ENCODE results near the gene PBXIP1. TPM values are rescaled to one million over a fixed set of nuclear protein-coding genes. Genes with fewer than 3 reads are reported as not detected.

Gene PBXIP1
- total and polyA plus RNA-seq, 2 of the 13 experiments (the other 11 are each of a cell fraction or from before 2014, with no cell fraction given) = 16.3 to 31.9 TPM

- TF ChIP-seq, protein P1, sequence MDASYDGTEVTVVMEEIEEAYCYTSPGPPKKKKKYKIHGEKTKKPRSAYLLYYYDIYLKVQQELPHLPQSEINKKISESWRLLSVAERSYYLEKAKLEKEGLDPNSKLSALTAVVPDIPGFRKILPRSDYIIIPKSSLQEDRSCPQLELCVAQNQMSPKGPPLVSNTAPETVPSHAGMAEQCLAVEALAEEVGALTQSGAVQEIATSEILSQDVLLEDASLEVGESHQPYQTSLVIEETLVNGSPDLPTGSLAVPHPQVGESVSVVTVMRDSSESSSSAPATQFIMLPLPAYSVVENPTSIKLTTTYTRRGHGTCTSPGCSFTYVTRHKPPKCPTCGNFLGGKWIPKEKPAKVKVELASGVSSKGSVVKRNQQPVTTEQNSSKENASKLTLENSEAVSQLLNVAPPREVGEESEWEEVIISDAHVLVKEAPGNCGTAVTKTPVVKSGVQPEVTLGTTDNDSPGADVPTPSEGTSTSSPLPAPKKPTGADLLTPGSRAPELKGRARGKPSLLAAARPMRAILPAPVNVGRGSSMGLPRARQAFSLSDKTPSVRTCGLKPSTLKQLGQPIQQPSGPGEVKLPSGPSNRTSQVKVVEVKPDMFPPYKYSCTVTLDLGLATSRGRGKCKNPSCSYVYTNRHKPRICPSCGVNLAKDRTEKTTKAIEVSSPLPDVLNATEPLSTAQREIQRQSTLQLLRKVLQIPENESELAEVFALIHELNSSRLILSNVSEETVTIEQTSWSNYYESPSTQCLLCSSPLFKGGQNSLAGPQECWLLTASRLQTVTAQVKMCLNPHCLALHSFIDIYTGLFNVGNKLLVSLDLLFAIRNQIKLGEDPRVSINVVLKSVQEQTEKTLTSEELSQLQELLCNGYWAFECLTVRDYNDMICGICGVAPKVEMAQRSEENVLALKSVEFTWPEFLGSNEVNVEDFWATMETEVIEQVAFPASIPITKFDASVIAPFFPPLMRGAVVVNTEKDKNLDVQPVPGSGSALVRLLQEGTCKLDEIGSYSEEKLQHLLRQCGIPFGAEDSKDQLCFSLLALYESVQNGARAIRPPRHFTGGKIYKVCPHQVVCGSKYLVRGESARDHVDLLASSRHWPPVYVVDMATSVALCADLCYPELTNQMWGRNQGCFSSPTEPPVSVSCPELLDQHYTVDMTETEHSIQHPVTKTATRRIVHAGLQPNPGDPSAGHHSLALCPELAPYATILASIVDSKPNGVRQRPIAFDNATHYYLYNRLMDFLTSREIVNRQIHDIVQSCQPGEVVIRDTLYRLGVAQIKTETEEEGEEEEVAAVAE (CRISPR knock-in tag; IDR thresholded peaks at IDR 0.05; ENCODE audit: borderline replicate concordance) = no peak
- TF ChIP-seq, protein P2, sequence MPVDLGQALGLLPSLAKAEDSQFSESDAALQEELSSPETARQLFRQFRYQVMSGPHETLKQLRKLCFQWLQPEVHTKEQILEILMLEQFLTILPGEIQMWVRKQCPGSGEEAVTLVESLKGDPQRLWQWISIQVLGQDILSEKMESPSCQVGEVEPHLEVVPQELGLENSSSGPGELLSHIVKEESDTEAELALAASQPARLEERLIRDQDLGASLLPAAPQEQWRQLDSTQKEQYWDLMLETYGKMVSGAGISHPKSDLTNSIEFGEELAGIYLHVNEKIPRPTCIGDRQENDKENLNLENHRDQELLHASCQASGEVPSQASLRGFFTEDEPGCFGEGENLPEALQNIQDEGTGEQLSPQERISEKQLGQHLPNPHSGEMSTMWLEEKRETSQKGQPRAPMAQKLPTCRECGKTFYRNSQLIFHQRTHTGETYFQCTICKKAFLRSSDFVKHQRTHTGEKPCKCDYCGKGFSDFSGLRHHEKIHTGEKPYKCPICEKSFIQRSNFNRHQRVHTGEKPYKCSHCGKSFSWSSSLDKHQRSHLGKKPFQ (CRISPR knock-in tag; IDR thresholded peaks at IDR 0.05; ENCODE audit: insufficient replicate concordance) = no peak
- TF ChIP-seq GABPB1 (CRISPR knock-in tag; IDR thresholded peaks at IDR 0.05) (peak; percentile 88), MAF1 (CRISPR knock-in tag; IDR thresholded peaks at IDR 0.05; ENCODE audit: borderline replicate concordance) (no peak), ZNF530 (CRISPR knock-in tag; IDR thresholded peaks at IDR 0.05; ENCODE audit: low read depth) (no peak), NPAS2 (CRISPR knock-in tag; IDR thresholded peaks at IDR 0.05; ENCODE audit: borderline replicate concordance) (no peak), ZNF260 (CRISPR knock-in tag; IDR thresholded peaks at IDR 0.05; ENCODE audit: borderline replicate concordance, low read depth) (no peak), PCBP2 (optimal IDR thresholded peaks at IDR 0.05; ENCODE audit: low read depth, low read length, poor library complexity, severe bottlenecking) (no peak), DMAP1 (CRISPR knock-in tag; IDR thresholded peaks at IDR 0.05) (peak; percentile 80), MYC (CRISPR knock-in tag; IDR thresholded peaks at IDR 0.05; ENCODE audit: borderline replicate concordance) (peak; percentile 89), MATR3 (CRISPR knock-in tag; IDR thresholded peaks at IDR 0.05) (no peak), FOXM1 (CRISPR knock-in tag; IDR thresholded peaks at IDR 0.05) (no peak)
- TF ChIP-seq, protein P3, sequence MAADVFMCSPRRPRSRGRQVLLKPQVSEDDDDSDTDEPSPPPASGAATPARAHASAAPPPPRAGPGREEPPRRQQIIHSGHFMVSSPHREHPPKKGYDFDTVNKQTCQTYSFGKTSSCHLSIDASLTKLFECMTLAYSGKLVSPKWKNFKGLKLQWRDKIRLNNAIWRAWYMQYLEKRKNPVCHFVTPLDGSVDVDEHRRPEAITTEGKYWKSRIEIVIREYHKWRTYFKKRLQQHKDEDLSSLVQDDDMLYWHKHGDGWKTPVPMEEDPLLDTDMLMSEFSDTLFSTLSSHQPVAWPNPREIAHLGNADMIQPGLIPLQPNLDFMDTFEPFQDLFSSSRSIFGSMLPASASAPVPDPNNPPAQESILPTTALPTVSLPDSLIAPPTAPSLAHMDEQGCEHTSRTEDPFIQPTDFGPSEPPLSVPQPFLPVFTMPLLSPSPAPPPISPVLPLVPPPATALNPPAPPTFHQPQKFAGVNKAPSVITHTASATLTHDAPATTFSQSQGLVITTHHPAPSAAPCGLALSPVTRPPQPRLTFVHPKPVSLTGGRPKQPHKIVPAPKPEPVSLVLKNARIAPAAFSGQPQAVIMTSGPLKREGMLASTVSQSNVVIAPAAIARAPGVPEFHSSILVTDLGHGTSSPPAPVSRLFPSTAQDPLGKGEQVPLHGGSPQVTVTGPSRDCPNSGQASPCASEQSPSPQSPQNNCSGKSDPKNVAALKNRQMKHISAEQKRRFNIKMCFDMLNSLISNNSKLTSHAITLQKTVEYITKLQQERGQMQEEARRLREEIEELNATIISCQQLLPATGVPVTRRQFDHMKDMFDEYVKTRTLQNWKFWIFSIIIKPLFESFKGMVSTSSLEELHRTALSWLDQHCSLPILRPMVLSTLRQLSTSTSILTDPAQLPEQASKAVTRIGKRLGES (CRISPR knock-in tag; IDR thresholded peaks at IDR 0.05; ENCODE audit: borderline replicate concordance) = no peak; the same call in 1 of the 2 replicates
- TF ChIP-seq, protein P4, sequence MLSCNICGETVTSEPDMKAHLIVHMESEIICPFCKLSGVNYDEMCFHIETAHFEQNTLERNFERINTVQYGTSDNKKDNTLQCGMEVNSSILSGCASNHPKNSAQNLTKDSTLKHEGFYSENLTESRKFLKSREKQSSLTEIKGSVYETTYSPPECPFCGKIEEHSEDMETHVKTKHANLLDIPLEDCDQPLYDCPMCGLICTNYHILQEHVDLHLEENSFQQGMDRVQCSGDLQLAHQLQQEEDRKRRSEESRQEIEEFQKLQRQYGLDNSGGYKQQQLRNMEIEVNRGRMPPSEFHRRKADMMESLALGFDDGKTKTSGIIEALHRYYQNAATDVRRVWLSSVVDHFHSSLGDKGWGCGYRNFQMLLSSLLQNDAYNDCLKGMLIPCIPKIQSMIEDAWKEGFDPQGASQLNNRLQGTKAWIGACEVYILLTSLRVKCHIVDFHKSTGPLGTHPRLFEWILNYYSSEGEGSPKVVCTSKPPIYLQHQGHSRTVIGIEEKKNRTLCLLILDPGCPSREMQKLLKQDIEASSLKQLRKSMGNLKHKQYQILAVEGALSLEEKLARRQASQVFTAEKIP (CRISPR knock-in tag; IDR thresholded peaks at IDR 0.05; ENCODE audit: borderline replicate concordance) = no peak
- TF ChIP-seq, protein P5, sequence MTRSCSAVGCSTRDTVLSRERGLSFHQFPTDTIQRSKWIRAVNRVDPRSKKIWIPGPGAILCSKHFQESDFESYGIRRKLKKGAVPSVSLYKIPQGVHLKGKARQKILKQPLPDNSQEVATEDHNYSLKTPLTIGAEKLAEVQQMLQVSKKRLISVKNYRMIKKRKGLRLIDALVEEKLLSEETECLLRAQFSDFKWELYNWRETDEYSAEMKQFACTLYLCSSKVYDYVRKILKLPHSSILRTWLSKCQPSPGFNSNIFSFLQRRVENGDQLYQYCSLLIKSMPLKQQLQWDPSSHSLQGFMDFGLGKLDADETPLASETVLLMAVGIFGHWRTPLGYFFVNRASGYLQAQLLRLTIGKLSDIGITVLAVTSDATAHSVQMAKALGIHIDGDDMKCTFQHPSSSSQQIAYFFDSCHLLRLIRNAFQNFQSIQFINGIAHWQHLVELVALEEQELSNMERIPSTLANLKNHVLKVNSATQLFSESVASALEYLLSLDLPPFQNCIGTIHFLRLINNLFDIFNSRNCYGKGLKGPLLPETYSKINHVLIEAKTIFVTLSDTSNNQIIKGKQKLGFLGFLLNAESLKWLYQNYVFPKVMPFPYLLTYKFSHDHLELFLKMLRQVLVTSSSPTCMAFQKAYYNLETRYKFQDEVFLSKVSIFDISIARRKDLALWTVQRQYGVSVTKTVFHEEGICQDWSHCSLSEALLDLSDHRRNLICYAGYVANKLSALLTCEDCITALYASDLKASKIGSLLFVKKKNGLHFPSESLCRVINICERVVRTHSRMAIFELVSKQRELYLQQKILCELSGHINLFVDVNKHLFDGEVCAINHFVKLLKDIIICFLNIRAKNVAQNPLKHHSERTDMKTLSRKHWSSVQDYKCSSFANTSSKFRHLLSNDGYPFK (CRISPR knock-in tag; IDR thresholded peaks at IDR 0.05; ENCODE audit: borderline replicate concordance) = no peak
Measured at GRCh38 chr1:155003766-155004351, 48.0 kb upstream of the PBXIP1 start (continued).
